ENCODE measurements around the gene LHFPL3.

LHFPL3 gene

DNA sequence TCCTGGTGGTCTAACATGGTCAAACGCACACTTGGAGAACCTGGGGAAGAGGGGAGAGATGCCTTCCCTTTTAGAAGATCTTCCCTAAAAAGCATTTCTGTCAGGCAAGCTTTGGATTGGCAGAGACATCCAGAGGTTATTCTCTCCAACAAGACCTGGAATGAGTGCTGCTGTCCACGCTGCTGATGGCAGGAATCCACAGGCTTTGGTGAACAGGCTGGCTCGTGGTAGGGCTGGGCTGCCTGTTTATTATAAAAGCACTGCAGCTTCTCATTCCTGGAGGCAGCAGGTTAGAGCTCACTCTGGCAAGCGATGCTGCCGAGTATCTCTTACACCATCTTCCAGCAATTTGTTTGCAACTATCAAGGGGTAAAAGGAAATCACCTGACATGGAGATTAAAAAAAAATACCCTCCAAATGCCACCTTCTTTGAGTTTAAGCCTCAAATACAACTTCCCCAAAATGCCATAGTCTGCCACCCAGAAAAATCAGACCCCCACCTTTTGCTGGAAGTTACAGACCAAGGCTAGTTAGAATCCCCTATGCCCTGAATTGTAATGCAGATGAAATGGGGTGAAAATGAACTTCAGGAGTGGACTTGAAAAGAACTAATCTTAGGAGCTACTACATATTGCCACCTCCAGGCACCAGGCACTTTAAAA is 533.5 kb downstream of the LHFPL3 start:
- no peak overlapping the region for H3K4me3 ChIP-seq (ENCODE audit: low read depth, low read length)
- DNase-seq (ENCODE audit: low read depth), result no peak
- TF ChIP-seq, protein P1, sequence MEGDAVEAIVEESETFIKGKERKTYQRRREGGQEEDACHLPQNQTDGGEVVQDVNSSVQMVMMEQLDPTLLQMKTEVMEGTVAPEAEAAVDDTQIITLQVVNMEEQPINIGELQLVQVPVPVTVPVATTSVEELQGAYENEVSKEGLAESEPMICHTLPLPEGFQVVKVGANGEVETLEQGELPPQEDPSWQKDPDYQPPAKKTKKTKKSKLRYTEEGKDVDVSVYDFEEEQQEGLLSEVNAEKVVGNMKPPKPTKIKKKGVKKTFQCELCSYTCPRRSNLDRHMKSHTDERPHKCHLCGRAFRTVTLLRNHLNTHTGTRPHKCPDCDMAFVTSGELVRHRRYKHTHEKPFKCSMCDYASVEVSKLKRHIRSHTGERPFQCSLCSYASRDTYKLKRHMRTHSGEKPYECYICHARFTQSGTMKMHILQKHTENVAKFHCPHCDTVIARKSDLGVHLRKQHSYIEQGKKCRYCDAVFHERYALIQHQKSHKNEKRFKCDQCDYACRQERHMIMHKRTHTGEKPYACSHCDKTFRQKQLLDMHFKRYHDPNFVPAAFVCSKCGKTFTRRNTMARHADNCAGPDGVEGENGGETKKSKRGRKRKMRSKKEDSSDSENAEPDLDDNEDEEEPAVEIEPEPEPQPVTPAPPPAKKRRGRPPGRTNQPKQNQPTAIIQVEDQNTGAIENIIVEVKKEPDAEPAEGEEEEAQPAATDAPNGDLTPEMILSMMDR (IDR thresholded peaks at IDR 0.05; ENCODE audit: control insufficient read depth, extremely low read depth, insufficient read depth), result no peak

DNA sequence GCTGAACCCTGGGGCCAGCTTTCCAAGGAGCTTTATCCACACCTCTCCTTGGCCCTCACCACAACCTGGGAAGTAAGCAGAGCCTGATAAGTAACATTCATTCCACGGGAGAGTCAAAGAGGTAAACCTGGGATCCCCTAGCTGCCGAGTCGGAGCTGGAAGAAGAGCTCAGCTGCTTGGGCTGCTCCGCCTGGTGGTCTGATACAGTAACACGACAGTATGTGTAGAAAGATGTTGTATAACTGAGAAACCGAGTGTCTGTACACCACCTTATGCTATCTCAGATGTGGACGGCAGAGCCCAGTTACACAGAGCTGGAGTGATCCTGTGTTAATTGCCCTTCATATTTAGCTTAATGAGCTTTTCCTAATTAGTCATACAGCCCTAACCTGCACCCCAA is 534.3 kb downstream of the LHFPL3 start:
- no peak for DNase-seq (ENCODE audit: low read depth)
- TF ChIP-seq, protein P1 (IDR thresholded peaks at IDR 0.05; ENCODE audit: control insufficient read depth, extremely low read depth, insufficient read depth), result peak; percentile 79
- no peak overlapping the region for H3K4me3 ChIP-seq (ENCODE audit: low read depth, low read length)

DNA sequence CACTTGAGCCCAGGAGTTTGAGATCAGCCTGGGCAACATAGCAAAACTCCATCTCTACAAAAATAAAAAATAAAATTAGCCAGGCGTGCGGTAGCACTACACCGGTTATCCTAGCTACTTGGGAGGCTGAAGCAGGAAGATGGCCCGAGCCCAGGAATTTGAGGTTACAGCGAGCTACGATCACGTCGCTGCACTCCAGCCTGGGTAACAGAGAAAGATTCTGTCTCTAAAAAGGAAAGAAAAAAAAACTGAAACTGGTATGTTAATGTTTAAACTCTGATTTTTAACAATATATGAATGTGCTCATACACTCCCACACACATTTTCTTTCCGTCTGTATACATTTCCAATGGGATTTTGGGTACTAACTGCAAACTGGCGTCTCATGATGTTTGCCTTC is 545.0 kb downstream of the LHFPL3 start:
- H3K4me3 ChIP-seq (ENCODE audit: low read depth, low read length), result no peak overlapping the region
- no peak for DNase-seq (ENCODE audit: low read depth)
- TF ChIP-seq, protein P1 (IDR thresholded peaks at IDR 0.05; ENCODE audit: control insufficient read depth, extremely low read depth, insufficient read depth), result no peak

DNA sequence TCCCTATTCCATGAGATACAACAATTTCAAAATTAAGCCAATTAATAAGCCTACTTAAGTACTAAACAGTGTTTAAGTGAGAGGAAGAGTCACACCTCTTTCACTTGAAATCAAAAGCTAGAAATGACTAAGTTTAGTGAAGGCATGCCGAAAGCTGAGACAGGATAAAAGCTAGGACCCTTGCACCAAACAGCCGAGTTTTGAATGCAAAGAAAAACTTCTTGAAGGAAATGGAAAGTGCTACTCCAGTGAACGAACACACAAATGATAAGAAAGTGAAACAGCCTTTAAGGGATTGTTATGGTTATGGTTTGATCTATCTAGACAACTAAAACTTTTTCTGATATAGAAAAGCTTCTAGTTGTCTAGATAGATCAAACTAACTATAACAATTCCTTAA is 550.2 kb downstream of the LHFPL3 start:
- TF ChIP-seq, protein P1 (IDR thresholded peaks at IDR 0.05; ENCODE audit: control insufficient read depth, extremely low read depth, insufficient read depth), result no peak
- DNase-seq (ENCODE audit: low read depth), result no peak
- no peak overlapping the region for H3K4me3 ChIP-seq (ENCODE audit: low read depth, low read length)

DNA sequence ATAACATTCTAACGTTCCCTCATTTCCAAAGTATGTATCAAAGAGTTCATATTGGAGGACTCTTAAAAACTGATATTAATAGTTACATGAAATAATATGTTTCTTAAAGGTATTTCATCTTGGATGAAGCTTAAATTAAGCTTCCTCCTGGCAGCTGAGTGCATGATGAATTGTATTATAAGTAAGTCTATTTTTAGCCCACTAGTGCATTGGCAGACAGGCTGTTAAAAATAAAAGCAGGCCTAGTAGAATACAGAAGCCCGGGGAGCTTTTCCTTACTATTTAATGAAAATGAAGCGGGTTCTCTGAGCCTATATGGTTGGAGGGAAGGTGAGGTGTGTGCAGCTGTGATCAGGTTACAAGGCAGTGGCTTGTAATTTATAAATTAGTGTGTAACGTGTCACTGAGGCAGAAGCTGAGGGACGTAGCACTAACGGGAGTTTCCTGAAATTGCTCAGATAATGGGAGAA is 554.9 kb downstream of the LHFPL3 start:
- no peak for DNase-seq (ENCODE audit: low read depth)
- no peak overlapping the region for H3K4me3 ChIP-seq (ENCODE audit: low read depth, low read length)
- TF ChIP-seq, protein P1 (IDR thresholded peaks at IDR 0.05; ENCODE audit: control insufficient read depth, extremely low read depth, insufficient read depth), result no peak

DNA sequence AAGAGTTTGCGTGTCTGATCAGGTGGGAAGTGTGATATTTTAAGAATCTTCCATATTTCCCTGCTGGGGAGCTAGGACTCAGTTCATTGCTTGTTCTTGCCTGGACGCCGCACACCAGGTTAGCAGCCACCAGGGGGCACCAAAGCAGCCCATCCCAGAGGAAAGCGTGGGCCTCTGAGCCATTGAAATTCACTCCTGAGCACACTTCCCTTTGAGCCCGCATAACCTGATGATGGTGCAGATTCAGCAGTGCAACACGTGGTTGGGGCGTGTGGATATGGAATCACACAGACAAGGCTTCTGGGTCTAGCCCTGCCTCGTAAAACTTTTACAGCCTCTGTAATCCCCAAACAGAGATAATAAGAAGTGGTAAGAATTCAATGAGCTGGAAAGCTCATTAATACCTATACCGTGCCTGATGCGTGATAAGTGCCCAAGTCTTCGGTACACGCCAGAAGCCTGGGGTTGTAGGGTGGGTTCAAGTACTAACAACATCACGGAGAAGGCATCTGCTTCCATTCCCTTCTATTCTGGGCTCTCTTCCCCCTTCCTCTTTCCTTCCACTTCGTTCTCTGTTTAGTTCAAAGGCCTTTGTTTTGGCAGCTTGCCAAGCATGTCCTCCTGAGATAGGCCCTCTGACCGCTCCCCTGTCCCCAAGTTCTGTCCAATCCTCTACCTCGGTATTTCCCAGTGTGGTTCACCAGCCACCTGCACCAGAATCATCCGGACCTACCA is 555.5 kb downstream of the LHFPL3 start:
- DNase-seq (ENCODE audit: low read depth), result peak; percentile 97
- H3K4me3 ChIP-seq (ENCODE audit: low read depth, low read length), result no peak overlapping the region
- TF ChIP-seq, protein P1 (IDR thresholded peaks at IDR 0.05; ENCODE audit: control insufficient read depth, extremely low read depth, insufficient read depth), result peak; percentile 93
